Iris pigment epithelial cell (primary cell): ENCODE measurements around the gene SLC9A8.
"Not testable (repeated sequence)": the region's sequence is repeated elsewhere in the genome, so short reads cannot be mapped to it uniquely, and the experiment has no call there.

Experiments used
- DNase-seq: peaks from one replicate; pipeline ENCODE4 v3.0.0-alpha.2; 2011; ENCODE audit warnings: low read depth

The SLC9A8 gene

GRCh38 chr20:49812507-49813304 is at the start of gene SLC9A8:
SLC9A8 (plus strand) TSS chr20:49812828; CDS start chr20:49812923, 95 bp downstream.
- peak; percentile 84 for DNase-seq

GRCh38 chr20:49762940-49763766 is 49.5 kb upstream of the SLC9A8 start:
- peak; percentile 40 for DNase-seq

- DNase-seq, result no peak
These were observed 47.3 kb upstream of the SLC9A8 start for GRCh38 chr20:49765413-49765736.

GRCh38 chr20:49765846-49766541 is 46.6 kb upstream of the SLC9A8 start:
- peak; percentile 20 for DNase-seq

- DNase-seq, result peak; percentile 10
These were observed 45.6 kb upstream of the SLC9A8 start for GRCh38 chr20:49766979-49767521.

GRCh38 chr20:49768204-49769047 is 44.2 kb upstream of the SLC9A8 start:
- peak; percentile 97 for DNase-seq

- no peak for DNase-seq
These were observed 43.5 kb upstream of the SLC9A8 start for GRCh38 chr20:49769048-49769581.

- DNase-seq, result no peak
These were observed 42.0 kb upstream of the SLC9A8 start for GRCh38 chr20:49770634-49771033.

- DNase-seq, result not testable (repeated sequence)
These were observed 38.4 kb upstream of the SLC9A8 start for GRCh38 chr20:49774213-49774612.

- peak; percentile 84 for DNase-seq
These were observed 37.4 kb upstream of the SLC9A8 start for GRCh38 chr20:49775229-49775693.

- DNase-seq, result no peak
These were observed 32.7 kb upstream of the SLC9A8 start for GRCh38 chr20:49779972-49780371.

GRCh38 chr20:49781676-49782075 is 31.0 kb upstream of the SLC9A8 start:
- no peak for DNase-seq

- DNase-seq, result not testable (repeated sequence)
These were observed 30.2 kb upstream of the SLC9A8 start for GRCh38 chr20:49782439-49782838.

- DNase-seq, result not testable (repeated sequence)
These were observed 29.3 kb upstream of the SLC9A8 start for GRCh38 chr20:49783021-49783995.

- no peak for DNase-seq
These were observed 28.3 kb upstream of the SLC9A8 start for GRCh38 chr20:49784291-49784690.

- DNase-seq, result no peak
These were observed 27.3 kb upstream of the SLC9A8 start for GRCh38 chr20:49785149-49785851.

GRCh38 chr20:49785852-49786175 is 26.8 kb upstream of the SLC9A8 start:
- no peak for DNase-seq

- no peak for DNase-seq
These were observed 26.4 kb upstream of the SLC9A8 start for GRCh38 chr20:49786196-49786595.

- peak; percentile 36 for DNase-seq
These were observed 25.8 kb upstream of the SLC9A8 start for GRCh38 chr20:49786668-49787370.
